ENCODE measurements around the gene ENTREP1. TPM values are rescaled to one million over a fixed set of nuclear protein-coding genes. Genes with fewer than 3 reads are reported as not detected.

The ENTREP1 gene, protein sequence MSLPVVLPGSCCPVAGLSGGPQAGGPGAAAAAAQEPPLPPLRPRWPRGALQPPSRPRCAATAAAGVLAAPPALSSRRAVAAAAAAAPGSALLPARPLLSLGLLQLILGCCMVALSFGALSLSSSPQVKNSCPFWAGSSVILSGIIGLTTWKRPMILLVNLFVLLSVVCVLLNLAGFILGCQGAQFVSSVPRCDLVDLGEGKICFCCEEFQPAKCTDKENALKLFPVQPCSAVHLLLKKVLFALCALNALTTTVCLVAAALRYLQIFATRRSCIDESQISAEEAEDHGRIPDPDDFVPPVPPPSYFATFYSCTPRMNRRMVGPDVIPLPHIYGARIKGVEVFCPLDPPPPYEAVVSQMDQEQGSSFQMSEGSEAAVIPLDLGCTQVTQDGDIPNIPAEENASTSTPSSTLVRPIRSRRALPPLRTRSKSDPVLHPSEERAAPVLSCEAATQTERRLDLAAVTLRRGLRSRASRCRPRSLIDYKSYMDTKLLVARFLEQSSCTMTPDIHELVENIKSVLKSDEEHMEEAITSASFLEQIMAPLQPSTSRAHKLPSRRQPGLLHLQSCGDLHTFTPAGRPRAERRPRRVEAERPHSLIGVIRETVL
- under 0.01 TPM in 1 of 2 replicates, not detected in the other for total RNA-seq

DNA sequence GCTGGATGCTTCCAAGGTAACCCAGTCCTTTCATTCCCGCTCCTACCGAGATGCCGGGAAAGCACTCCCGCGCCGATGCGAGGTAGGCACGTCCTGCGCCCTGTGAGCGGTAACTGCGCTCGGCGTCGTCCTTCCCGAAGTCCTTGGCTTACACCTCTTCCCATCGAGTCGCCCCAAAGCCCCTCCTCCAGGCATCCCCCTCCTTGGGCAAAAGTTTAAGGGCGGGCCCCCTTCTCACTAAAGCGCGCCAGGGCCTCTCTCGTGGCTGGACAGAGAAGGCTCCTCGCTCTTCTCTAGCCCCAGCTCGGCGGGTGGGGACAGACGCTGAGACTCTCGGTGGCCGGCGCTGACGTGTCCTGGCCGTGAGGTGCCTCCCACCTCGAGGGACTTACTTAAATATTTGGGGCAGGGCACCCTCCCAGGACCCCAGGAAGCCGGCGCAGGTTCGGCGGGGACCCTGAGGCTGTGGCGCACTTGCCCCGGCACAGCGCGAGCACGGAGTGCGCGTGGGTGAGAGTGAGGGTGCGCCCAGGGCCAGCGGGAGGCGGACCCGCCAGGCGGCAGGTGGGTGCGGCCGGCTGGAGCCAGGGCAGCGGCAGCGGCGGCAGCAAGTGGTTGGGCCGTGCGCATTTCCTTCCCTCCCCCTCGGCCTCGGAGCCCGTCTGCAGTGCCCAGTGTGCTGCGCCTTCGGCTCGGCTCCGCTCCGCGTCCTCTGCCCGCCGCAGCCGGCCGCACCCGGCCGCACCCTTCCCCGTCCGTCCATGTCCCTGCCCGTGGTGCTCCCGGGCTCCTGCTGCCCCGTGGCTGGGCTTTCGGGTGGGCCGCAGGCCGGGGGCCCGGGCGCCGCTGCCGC lies at the start of gene ENTREP1:
TSS of gene ENTREP1 (plus strand) at position 667 of the 853 bp plus-strand sequence. CDS start at position 762, 95 bp downstream.

Other genes starting within 250 kb of the ENTREP1 start
- gene TJP2, start 150.9 kb upstream of the ENTREP1 start, total RNA-seq, result 80.2 and 96.6 TPM in 2 replicates

Data from pericardium fibroblast (primary cell).